Testis (tissue), 2 donors: ENCODE measurements around the gene ASXL1.
"Not testable (repeated sequence)": the region's sequence is repeated elsewhere in the genome, so short reads cannot be mapped to it uniquely, and the experiment has no call there.

ENCODE experiments used
- POLR2A ChIP-seq: fragments of 450-650 bp; IDR thresholded peaks from one replicate; pipeline ENCODE4 v1.6.1; 2017; ENCODE audit warnings: antibody characterized with exemption, mild to moderate bottlenecking, moderate library complexity
- TF ChIP-seq, protein P1 (sequence below), 3 experiments: fragments of 450-650 bp in 2 of 3; fragments of 200-600 bp in 1 of 3; sonication (generic) in 1 of 3; IDR thresholded peaks; one replicate each; pipeline ENCODE4 v1.5.1; 2016 to 2019; ENCODE audit warnings: antibody characterized with exemption in 3 of 3, mild to moderate bottlenecking in 2 of 3, moderate library complexity in 1 of 3

- TF ChIP-seq, protein P1, sequence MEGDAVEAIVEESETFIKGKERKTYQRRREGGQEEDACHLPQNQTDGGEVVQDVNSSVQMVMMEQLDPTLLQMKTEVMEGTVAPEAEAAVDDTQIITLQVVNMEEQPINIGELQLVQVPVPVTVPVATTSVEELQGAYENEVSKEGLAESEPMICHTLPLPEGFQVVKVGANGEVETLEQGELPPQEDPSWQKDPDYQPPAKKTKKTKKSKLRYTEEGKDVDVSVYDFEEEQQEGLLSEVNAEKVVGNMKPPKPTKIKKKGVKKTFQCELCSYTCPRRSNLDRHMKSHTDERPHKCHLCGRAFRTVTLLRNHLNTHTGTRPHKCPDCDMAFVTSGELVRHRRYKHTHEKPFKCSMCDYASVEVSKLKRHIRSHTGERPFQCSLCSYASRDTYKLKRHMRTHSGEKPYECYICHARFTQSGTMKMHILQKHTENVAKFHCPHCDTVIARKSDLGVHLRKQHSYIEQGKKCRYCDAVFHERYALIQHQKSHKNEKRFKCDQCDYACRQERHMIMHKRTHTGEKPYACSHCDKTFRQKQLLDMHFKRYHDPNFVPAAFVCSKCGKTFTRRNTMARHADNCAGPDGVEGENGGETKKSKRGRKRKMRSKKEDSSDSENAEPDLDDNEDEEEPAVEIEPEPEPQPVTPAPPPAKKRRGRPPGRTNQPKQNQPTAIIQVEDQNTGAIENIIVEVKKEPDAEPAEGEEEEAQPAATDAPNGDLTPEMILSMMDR (IDR thresholded peaks at IDR 0.05) = not testable (repeated sequence)
- not testable (repeated sequence) for TF ChIP-seq POLR2A
Observed at GRCh38 chr20:32383441-32383840, 25.3 kb downstream of the ASXL1 start.
